Measurements from ENCODE around the gene RABL2B.

The RABL2B gene

GRCh38 chr22:50722048-50722701, 61.3 kb downstream of the RABL2B start:
- DNase-seq = no peak

GRCh38 chr22:50721257-50721844, 62.1 kb downstream of the RABL2B start:
- no peak for DNase-seq

GRCh38 chr22:50720301-50721256, 62.9 kb downstream of the RABL2B start:
- DNase-seq = no peak

- no peak for DNase-seq
Observed at GRCh38 chr22:50719814-50720300, 63.6 kb downstream of the RABL2B start.

GRCh38 chr22:50718352-50718709, 65.1 kb downstream of the RABL2B start:
- DNase-seq = no peak

GRCh38 chr22:50717709-50718351, 65.6 kb downstream of the RABL2B start:
- DNase-seq = no peak

All from NCI-H1417 treated with DMSO at 0.1 percent for 48 hours (cell line).